Suprapubic skin (tissue), 4 donors: ENCODE measurements around the gene HMOX2.

Source experiments
- EP300 ChIP-seq: sonication (generic); formaldehyde crosslinking; IDR thresholded peaks from one replicate; pipeline ENCODE4 v1.6.1; 2017; ENCODE audit warnings: antibody characterized with exemption
- POLR2A ChIP-seq, 2 donors: fragments of 450-650 bp; IDR thresholded peaks; one replicate each; pipeline ENCODE4 v1.6.1; 2017; ENCODE audit warnings: antibody characterized with exemption in 2 of 2, mild to moderate bottlenecking in 2 of 2, moderate library complexity in 2 of 2
- POLR2AphosphoS5 ChIP-seq, 3 donors: sonication (generic); formaldehyde crosslinking; IDR thresholded peaks; one replicate each; pipeline ENCODE4 v1.6.1; 2017; ENCODE audit warnings: antibody characterized with exemption in 3 of 3
- TF ChIP-seq, protein P1 (sequence below), 2 donors: fragments of 200-600 bp in 1 of 2; fragments of 450-650 bp in 1 of 2; sonication (generic) in 1 of 2; IDR thresholded peaks; one replicate each; pipeline ENCODE4 v1.5.1; 2016 to 2019; ENCODE audit warnings: antibody characterized with exemption in 2 of 2, mild to moderate bottlenecking in 1 of 2, moderate library complexity in 1 of 2

DNA sequence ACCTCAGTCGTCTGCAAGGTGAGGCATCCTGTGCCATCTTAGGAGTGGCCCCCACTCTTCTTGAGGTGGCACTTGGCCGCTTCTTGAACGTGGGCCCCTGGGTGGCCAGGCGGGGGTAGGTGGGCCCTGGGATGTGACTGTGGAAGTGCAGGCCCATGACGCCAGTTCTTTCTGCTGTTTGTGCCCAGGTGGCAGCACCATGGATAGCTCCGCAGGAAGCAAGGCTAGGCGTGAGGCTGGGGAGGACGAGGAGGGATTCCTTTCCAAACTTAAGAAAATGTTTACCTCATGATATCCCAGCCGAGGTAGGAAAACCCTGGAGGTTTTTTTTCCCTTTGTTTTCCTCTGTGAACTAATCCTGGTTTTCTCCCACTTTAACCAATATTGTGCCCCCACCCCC, 21.6 kb upstream of the HMOX2 start:
- TF ChIP-seq, protein P1, sequence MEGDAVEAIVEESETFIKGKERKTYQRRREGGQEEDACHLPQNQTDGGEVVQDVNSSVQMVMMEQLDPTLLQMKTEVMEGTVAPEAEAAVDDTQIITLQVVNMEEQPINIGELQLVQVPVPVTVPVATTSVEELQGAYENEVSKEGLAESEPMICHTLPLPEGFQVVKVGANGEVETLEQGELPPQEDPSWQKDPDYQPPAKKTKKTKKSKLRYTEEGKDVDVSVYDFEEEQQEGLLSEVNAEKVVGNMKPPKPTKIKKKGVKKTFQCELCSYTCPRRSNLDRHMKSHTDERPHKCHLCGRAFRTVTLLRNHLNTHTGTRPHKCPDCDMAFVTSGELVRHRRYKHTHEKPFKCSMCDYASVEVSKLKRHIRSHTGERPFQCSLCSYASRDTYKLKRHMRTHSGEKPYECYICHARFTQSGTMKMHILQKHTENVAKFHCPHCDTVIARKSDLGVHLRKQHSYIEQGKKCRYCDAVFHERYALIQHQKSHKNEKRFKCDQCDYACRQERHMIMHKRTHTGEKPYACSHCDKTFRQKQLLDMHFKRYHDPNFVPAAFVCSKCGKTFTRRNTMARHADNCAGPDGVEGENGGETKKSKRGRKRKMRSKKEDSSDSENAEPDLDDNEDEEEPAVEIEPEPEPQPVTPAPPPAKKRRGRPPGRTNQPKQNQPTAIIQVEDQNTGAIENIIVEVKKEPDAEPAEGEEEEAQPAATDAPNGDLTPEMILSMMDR (IDR thresholded peaks at IDR 0.05): no peak
- TF ChIP-seq POLR2A (IDR thresholded peaks at IDR 0.05) (no peak), EP300 (no peak), POLR2AphosphoS5 (IDR thresholded peaks at IDR 0.05) (no peak)
